Measurements from ENCODE around the gene KLHL6. TPM values are rescaled to one million over a fixed set of nuclear protein-coding genes. Genes with fewer than 3 reads are reported as not detected.
"Not testable (repeated sequence)": the region's sequence is repeated elsewhere in the genome, so short reads cannot be mapped to it uniquely, and the experiment has no call there.

Gene KLHL6
- total and polyA plus RNA-seq, 2 of the 8 experiments (the other 6 are each of a cell fraction or from before 2014, with no cell fraction given), result 0.05 TPM; not detected in 1

- H3K79me1 ChIP-seq (ENCODE audit: low read depth, low read length); H3K4ac ChIP-seq (replicated peaks; ENCODE audit: insufficient read length, low read depth, low read length); H2BK120ac ChIP-seq (replicated peaks; ENCODE audit: low read depth, low read length); H2BK5ac ChIP-seq (ENCODE audit: low read depth, low read length); H3K23me2 ChIP-seq (ENCODE audit: low read depth, low read length); H3K23ac ChIP-seq (ENCODE audit: insufficient read length); H2BK20ac ChIP-seq (ENCODE audit: low read length); H4K5ac ChIP-seq (ENCODE audit: insufficient read length, low read depth, low read length); H2BK12ac ChIP-seq (ENCODE audit: low read depth, low read length); H3K14ac ChIP-seq (ENCODE audit: insufficient read length); H2AK5ac ChIP-seq (ENCODE audit: low read depth, low read length); H2BK15ac ChIP-seq (ENCODE audit: low read length); H3K4me3 ChIP-seq (ENCODE audit: extremely low read depth in 1 of 4, insufficient read depth in 2 of 4, low read depth in 3 of 4, low read length in 4 of 4); H3K27me3 ChIP-seq (replicated peaks in 1 of 4; ENCODE audit: control insufficient read depth in 3 of 4, extremely low read depth in 1 of 4, insufficient read depth in 3 of 4, low read length in 3 of 4); H3K4me2 ChIP-seq (ENCODE audit: insufficient read depth in 1 of 2, low read depth in 2 of 2, low read length in 2 of 2); DNase-seq (ENCODE audit: low read depth in 1 of 2, low spot score in 2 of 2); H3K4me1 ChIP-seq (replicated peaks in 1 of 4; ENCODE audit: control insufficient read depth in 3 of 4, insufficient read depth in 4 of 4, low read length in 3 of 4); H4K91ac ChIP-seq (replicated peaks; ENCODE audit: insufficient read length, low read length); H3K36me3 ChIP-seq (ENCODE audit: control insufficient read depth in 2 of 4, insufficient read depth in 4 of 4, low read length in 3 of 4); H3K56ac ChIP-seq (replicated peaks; ENCODE audit: insufficient read length, low read depth, low read length); H2AFZ ChIP-seq (ENCODE audit: low read length); FAIRE-seq; H3K9ac ChIP-seq (replicated peaks in 1 of 4; ENCODE audit: extremely low read depth in 1 of 4, low read depth in 3 of 4, low read length in 3 of 4); H4K8ac ChIP-seq (ENCODE audit: extremely low read depth, insufficient read depth, low read length); H3K9me3 ChIP-seq (ENCODE audit: insufficient read depth in 2 of 2, low read depth in 1 of 2, low read length in 1 of 2); H3K27ac ChIP-seq (ENCODE audit: low read depth, low read length); H3K79me2 ChIP-seq (ENCODE audit: control insufficient read depth in 1 of 2, insufficient read depth in 2 of 2, low read length in 2 of 2); H4K20me1 ChIP-seq (replicated peaks in 1 of 2; ENCODE audit: control insufficient read depth in 1 of 2, insufficient read depth in 2 of 2, low read length in 2 of 2); H3K18ac ChIP-seq (ENCODE audit: extremely low read depth, low read length): not testable (repeated sequence)
- 96% methylated on average over 6 of the region's 6 CpGs; no CpG with 5 or more reads in 1 of the 2 experiments for WGBS, 2 experiments (ENCODE audit: extremely low coverage in 1 of 2, insufficient coverage in 1 of 2, insufficient read length in 1 of 2, insufficient replicate concordance in 2 of 2, low coverage in 1 of 2, low lambda C conversion rate in 2 of 2, missing lambda C conversion rate in 1 of 2)
- ChIA-PET POLR2A (ENCODE audit: partially characterized antibody) (interaction anchor here (2.1 kb wide), 1 partner anchor 13 kb away, joined by 4 read pairs; no protein-coding TSS in a partner anchor), CTCF (ENCODE audit: partially characterized antibody) (interaction anchor here (1.1 to 1.6 kb wide), 2 partner anchors 12 to 13 kb away, joined by 4 to 10 read pairs; no protein-coding TSS in a partner anchor)
These were observed 26.7 kb downstream of the KLHL6 start for GRCh38 chr3:183528758-183529157.
